ENCODE data around the gene THAP9. TPM values are rescaled to one million over a fixed set of nuclear protein-coding genes. Genes with fewer than 3 reads are reported as not detected.

Gene THAP9
- total RNA-seq, 2 experiments from 2014 or later: 10.5 to 16.4 TPM

DNA sequence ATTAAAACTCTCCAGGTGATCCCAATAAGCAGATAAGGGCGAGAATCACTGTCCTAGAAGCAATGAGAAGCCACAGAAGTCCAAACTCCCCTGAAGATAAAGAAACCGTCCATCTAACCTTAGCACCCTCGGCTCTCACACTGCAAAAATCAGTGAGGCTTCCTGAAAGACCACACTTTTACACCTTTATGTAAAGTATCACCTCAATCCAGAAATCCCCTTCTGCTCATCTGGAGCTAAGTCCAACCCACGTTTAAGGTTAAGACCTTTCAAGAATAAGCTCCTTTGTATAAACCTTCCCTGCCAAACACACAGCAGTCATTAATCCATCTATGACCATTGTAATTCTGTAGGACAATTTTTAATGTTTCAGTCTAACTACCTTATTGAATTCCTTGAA lies 68.4 kb downstream of the THAP9 start:
- H3K27ac ChIP-seq (ENCODE audit: low read depth, low read length, poor library complexity, severe bottlenecking): peak overlapping the region; percentile 98

DNA sequence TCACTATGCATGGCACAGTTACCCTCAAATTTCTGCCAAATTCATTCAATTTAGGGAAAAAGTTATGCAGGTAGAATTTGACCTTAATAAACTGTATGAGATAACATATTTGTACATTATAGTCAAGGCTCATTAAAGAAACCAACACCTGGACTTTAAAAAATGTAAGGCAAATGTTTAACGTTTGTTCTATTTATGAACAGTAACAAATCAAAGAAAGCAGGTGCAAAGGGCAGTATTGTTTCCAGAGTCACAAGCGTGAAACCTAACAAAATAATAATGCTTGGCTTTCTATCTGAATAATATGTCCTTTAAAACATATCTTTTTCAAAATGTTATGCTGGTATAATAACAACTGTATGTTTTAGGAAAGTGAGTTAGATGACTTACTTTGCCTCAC lies 68.9 kb downstream of the THAP9 start:
- Histone ChIP-seq H3K9me3 (ENCODE audit: low read length) (no peaks in the 10 kb centered on the region), H2AFZ (ENCODE audit: low read length) (no peak overlapping the region; the same call in 1 of the 2 replicates), H3K4me2 (ENCODE audit: low read length) (peak overlapping the region; percentile 71), H3K36me3 (ENCODE audit: insufficient read depth, low read length) (peaks cover 85% of the 10 kb centered on the region), H3K79me2 (ENCODE audit: insufficient read depth, low read depth, low read length) (peaks cover 59% of the 10 kb centered on the region; the same call in 1 of the 2 replicates), H3K9me2 (ENCODE audit: insufficient read depth, low read length) (no peaks in the 10 kb centered on the region), H3K4me1 (ENCODE audit: insufficient read depth, low read length, poor library complexity, severe bottlenecking) (peaks cover 72% of the 10 kb centered on the region), H4K20me1 (ENCODE audit: insufficient read depth, low read length) (no peaks in the 10 kb centered on the region), H3K4me3 (ENCODE audit: low read depth, low read length, poor library complexity, severe bottlenecking) (peak overlapping the region; percentile 51), H3K27ac (ENCODE audit: low read depth, low read length, poor library complexity, severe bottlenecking) (peak overlapping the region; percentile 98)
- intact Hi-C loops (cut with micrococcal nuclease; ENCODE audit: unreplicated experiment): loop anchor here (1.0 to 2.0 kb wide), 3 partner anchors 43 to 69 kb away; partner anchors contain the start of genes COPS4 and THAP9
- CTCF ChIA-PET (ENCODE audit: unreplicated experiment): interaction anchor here (1.0 kb wide), 1 partner anchor 8 kb away, joined by 4 read pairs; no protein-coding TSS in a partner anchor
- TF ChIP-seq, protein P1, sequence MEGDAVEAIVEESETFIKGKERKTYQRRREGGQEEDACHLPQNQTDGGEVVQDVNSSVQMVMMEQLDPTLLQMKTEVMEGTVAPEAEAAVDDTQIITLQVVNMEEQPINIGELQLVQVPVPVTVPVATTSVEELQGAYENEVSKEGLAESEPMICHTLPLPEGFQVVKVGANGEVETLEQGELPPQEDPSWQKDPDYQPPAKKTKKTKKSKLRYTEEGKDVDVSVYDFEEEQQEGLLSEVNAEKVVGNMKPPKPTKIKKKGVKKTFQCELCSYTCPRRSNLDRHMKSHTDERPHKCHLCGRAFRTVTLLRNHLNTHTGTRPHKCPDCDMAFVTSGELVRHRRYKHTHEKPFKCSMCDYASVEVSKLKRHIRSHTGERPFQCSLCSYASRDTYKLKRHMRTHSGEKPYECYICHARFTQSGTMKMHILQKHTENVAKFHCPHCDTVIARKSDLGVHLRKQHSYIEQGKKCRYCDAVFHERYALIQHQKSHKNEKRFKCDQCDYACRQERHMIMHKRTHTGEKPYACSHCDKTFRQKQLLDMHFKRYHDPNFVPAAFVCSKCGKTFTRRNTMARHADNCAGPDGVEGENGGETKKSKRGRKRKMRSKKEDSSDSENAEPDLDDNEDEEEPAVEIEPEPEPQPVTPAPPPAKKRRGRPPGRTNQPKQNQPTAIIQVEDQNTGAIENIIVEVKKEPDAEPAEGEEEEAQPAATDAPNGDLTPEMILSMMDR (conservative IDR thresholded peaks at IDR 0.05; ENCODE audit: low read length): no peak
- TF ChIP-seq EZH2phosphoT487 (IDR thresholded peaks at IDR 0.05; ENCODE audit: borderline replicate concordance, low read depth, low read length): no peak
- POLR2A ChIA-PET: interaction anchor here (0.6 to 6.2 kb wide), 13 partner anchors 10 to 469 kb away, joined by 3 to 52 read pairs (median 6); partner anchors contain the start of genes COPS4, LIN54 and THAP9
- BruUV-seq (replicated peaks): no TSS peak
- peak; percentile 83 for DNase-seq (ENCODE audit: low spot score)

More for the DNA sequence above, 68.4 kb downstream of the THAP9 start:
- H3K4me3 ChIP-seq (ENCODE audit: low read depth, low read length, poor library complexity, severe bottlenecking): peak overlapping the region; percentile 51
- peaks cover 63% of the 10 kb centered on the region; the same call in 1 of the 2 replicates for H3K79me2 ChIP-seq (ENCODE audit: insufficient read depth, low read depth, low read length)
- H4K20me1 ChIP-seq (ENCODE audit: insufficient read depth, low read length): no peaks in the 10 kb centered on the region
- peaks cover 72% of the 10 kb centered on the region for H3K4me1 ChIP-seq (ENCODE audit: insufficient read depth, low read length, poor library complexity, severe bottlenecking)
- intact Hi-C loops (cut with micrococcal nuclease; ENCODE audit: unreplicated experiment): loop anchor here (1.0 to 2.0 kb wide), 3 partner anchors 43 to 68 kb away; partner anchors contain the start of genes COPS4 and THAP9
- no peaks in the 10 kb centered on the region for H3K9me2 ChIP-seq (ENCODE audit: insufficient read depth, low read length)
- H3K9me3 ChIP-seq (ENCODE audit: low read length): no peaks in the 10 kb centered on the region
- peak overlapping the region; percentile 71 for H3K4me2 ChIP-seq (ENCODE audit: low read length)
- TF ChIP-seq EZH2phosphoT487 (IDR thresholded peaks at IDR 0.05; ENCODE audit: borderline replicate concordance, low read depth, low read length): no peak
- TF ChIP-seq, protein P1 (conservative IDR thresholded peaks at IDR 0.05; ENCODE audit: low read length): no peak
- peak; percentile 70 for DNase-seq (ENCODE audit: low spot score)
- TSS peak; percentile 94 for BruUV-seq (replicated peaks)
- ChIA-PET POLR2A (interaction anchor here (0.9 to 6.2 kb wide), 18 partner anchors 9 to 470 kb away, joined by 3 to 52 read pairs (median 6); partner anchors contain the start of genes COPS4, LIN54 and THAP9), CTCF (ENCODE audit: unreplicated experiment) (interaction anchor here (1.0 kb wide), 1 partner anchor 9 kb away, joined by 4 read pairs; no protein-coding TSS in a partner anchor)
- peak overlapping the region; percentile 1; the same call in 1 of the 2 replicates for H2AFZ ChIP-seq (ENCODE audit: low read length)
- H3K36me3 ChIP-seq (ENCODE audit: insufficient read depth, low read length): peaks cover 85% of the 10 kb centered on the region

Small RNA genes within 50 kb of the gene (small RNA-seq; reads per million reads assigned to genes)
- gene RF00019: not detected

Other genes with a start within 250 kb of the THAP9 start
- 0.47 and 1.1 TPM in 2 replicates for gene SCD5, start 101.9 kb upstream of the THAP9 start, total RNA-seq (2014; rRNA removed; shearing (Covaris generic))
- 0.72 and 0.76 TPM in 2 replicates for gene SCD5, start 101.9 kb upstream of the THAP9 start, total RNA-seq (2022)
- 80.0 and 93.4 TPM in 2 replicates for gene SEC31A, start 9.6 kb upstream of the THAP9 start, total RNA-seq (2014; rRNA removed; shearing (Covaris generic))
- gene SEC31A, start 9.6 kb upstream of the THAP9 start, total RNA-seq (2022): 135 and 143 TPM in 2 replicates
- gene LIN54, start 110.1 kb downstream of the THAP9 start, total RNA-seq (2014; rRNA removed; shearing (Covaris generic)): 48.3 and 48.9 TPM in 2 replicates
- gene LIN54, start 110.1 kb downstream of the THAP9 start, total RNA-seq (2022): 47.6 and 59.1 TPM in 2 replicates
- 38.9 and 44.2 TPM in 2 replicates for gene COPS4, start 134.4 kb downstream of the THAP9 start, total RNA-seq (2014; rRNA removed; shearing (Covaris generic))
- 35.5 and 38.5 TPM in 2 replicates for gene COPS4, start 134.4 kb downstream of the THAP9 start, total RNA-seq (2022)
- not detected in 2 replicates for gene PLAC8, start 214.0 kb downstream of the THAP9 start, total RNA-seq (2014; rRNA removed; shearing (Covaris generic))
- not detected in 2 replicates for gene PLAC8, start 214.0 kb downstream of the THAP9 start, total RNA-seq (2022)